HepG2 (cell line): ENCODE data around the gene RHOG. TPM values are rescaled to one million over a fixed set of nuclear protein-coding genes. Genes with fewer than 3 reads are reported as not detected.

Source experiments
- KDM2A ChIP-seq: sonication (generic); formaldehyde crosslinking; IDR thresholded peaks from 2 replicates; pipeline ENCODE4 v1.4.0; 2020; ENCODE audit warnings: low read depth, missing genetic modification reagents, borderline replicate concordance
- NFKBIZ ChIP-seq: IDR thresholded peaks from 2 replicates; pipeline ENCODE4 v1.6.1; 2018; ENCODE audit warnings: missing genetic modification reagents, missing compliant biosample characterization
- NR2F6 ChIP-seq, 2 experiments: IDR thresholded peaks; 2 replicates each; pipeline ENCODE4 v1.6.1; 2016; ENCODE audit warnings: antibody characterized with exemption in 1 of 2, mild to moderate bottlenecking in 1 of 2
- NRL ChIP-seq: sonication (generic); formaldehyde crosslinking; IDR thresholded peaks from 2 replicates; pipeline ENCODE4 v1.5.0; 2020; ENCODE audit warnings: missing genetic modification reagents, mild to moderate bottlenecking, moderate library complexity, borderline replicate concordance
- RAD21 ChIP-seq: fragments of 450-650 bp; formaldehyde crosslinking; IDR thresholded peaks from 2 replicates; pipeline ENCODE4 v1.5.0; 2020; ENCODE audit warnings: mild to moderate bottlenecking
- REPIN1 ChIP-seq: sonication (generic); formaldehyde crosslinking; IDR thresholded peaks from 2 replicates; pipeline ENCODE4 v1.8.0; 2022; ENCODE audit warnings: missing genetic modification reagents, low read depth, mild to moderate bottlenecking, borderline replicate concordance
- SALL2 ChIP-seq: sonication (generic); formaldehyde crosslinking; IDR thresholded peaks from 2 replicates; pipeline ENCODE4 v1.8.1; 2023; ENCODE audit warnings: mild to moderate bottlenecking, missing genetic modification reagents, inconsistent platforms
- STAG1 ChIP-seq: sonication (generic); formaldehyde crosslinking; IDR thresholded peaks from 2 replicates; pipeline ENCODE4 v1.4.0; 2020; ENCODE audit warnings: missing genetic modification reagents
- XRCC5 ChIP-seq: fragments of 200-400 bp; formaldehyde crosslinking; optimal IDR thresholded peaks from 2 replicates; pipeline ENCODE3; 2017; ENCODE audit warnings: mild to moderate bottlenecking, low read length
- ZMYM4 ChIP-seq: sonication (generic); formaldehyde crosslinking; IDR thresholded peaks from 2 replicates; pipeline ENCODE4 v1.8.1; 2023; ENCODE audit warnings: mild to moderate bottlenecking, missing genetic modification reagents
- ZSCAN31 ChIP-seq: sonication (generic); formaldehyde crosslinking; IDR thresholded peaks from 2 replicates; pipeline ENCODE4 v1.5.0; 2020; ENCODE audit warnings: low read depth, mild to moderate bottlenecking, missing genetic modification reagents
- polyA plus RNA-seq, 8 experiments: library from polyadenylated mRNA; depleted of rRNA in 3 of 8; stranded (reverse) in 7 of 8; unstranded in 1 of 8; fragments of >200 nt; fragmentation: Illumina TruSeq in 4 of 8; extraction: Trizol in 4 of 8; gene quantifications; 2 replicates each; pipeline versions ENCODE4 v1.2.1 to v1.2.3, GENCODE V29; 2011 to 2016; ENCODE audit warnings: low read depth in 4 of 8, missing spikeins in 1 of 8, mixed read lengths in 1 of 8; ENCODE audit not compliant: insufficient read depth in 1 of 8
- total RNA-seq, 5 experiments: library from RNA; depleted of rRNA; stranded (reverse); fragments of >200 nt; fragmentation: Illumina TruSeq; extraction: Trizol; gene quantifications; 2 replicates each; pipeline ENCODE4 v1.2.3, GENCODE V29; 2016; ENCODE audit warnings: low read depth in 1 of 5
- TF ChIP-seq, protein P1 (sequence below): sonication (generic); formaldehyde crosslinking; IDR thresholded peaks from 2 replicates; pipeline ENCODE4 v1.4.0; 2020; ENCODE audit warnings: missing genetic modification reagents
- TF ChIP-seq, protein P2 (sequence below): sonication (generic); formaldehyde crosslinking; IDR thresholded peaks from 2 replicates; pipeline ENCODE4 v1.4.0; 2020; ENCODE audit warnings: missing genetic modification reagents, low read depth, mild to moderate bottlenecking, borderline replicate concordance
- TF ChIP-seq, protein P3 (sequence below): sonication (generic); formaldehyde crosslinking; IDR thresholded peaks from 2 replicates; pipeline ENCODE4 v1.5.1; 2020; ENCODE audit warnings: mild to moderate bottlenecking, missing genetic modification reagents, moderate library complexity
- TF ChIP-seq, protein P4 (sequence below): sonication (generic); formaldehyde crosslinking; IDR thresholded peaks from 2 replicates; pipeline ENCODE4 v1.5.0; 2020; ENCODE audit warnings: mild to moderate bottlenecking, missing genetic modification reagents, moderate library complexity

The RHOG gene
- total and polyA plus RNA-seq, 2 of the 13 experiments (the other 11 are each of a cell fraction or from before 2014, with no cell fraction given), result 7.7 to 23.4 TPM

DNA sequence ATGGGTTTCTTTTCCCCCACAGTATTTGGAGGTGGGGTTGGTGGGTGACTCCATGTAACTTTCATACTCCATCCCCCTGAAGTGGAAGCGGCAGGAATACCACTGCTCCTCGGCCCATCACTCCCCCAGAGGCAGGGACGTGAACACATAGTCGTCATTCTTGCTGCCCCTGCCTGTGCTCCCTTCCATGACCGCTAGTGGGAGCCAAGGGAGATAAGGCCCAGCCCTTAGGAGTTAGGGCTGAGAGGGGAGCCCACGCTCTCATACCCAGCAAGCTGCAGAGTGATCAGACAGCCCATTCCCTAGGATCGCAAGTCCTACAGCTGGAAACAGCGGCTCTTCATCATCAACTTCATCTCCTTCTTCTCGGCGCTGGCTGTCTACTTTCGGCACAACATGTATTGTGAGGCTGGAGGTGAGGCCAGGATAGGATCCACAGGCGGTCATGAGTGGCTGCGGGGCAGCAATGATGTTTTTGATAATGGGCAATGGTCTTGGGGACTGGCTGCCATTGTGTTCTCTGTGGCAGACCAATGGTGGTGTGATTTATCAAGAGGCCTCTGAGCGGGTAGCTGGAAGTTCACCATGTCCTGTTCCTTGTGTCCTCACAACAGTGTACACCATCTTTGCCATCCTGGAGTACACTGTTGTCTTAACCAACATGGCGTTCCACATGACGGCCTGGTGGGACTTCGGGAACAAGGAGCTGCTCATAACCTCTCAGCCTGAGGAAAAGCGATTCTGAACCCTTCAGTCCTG, 15.9 kb downstream of the RHOG start (continued):
- TF ChIP-seq, protein P1, sequence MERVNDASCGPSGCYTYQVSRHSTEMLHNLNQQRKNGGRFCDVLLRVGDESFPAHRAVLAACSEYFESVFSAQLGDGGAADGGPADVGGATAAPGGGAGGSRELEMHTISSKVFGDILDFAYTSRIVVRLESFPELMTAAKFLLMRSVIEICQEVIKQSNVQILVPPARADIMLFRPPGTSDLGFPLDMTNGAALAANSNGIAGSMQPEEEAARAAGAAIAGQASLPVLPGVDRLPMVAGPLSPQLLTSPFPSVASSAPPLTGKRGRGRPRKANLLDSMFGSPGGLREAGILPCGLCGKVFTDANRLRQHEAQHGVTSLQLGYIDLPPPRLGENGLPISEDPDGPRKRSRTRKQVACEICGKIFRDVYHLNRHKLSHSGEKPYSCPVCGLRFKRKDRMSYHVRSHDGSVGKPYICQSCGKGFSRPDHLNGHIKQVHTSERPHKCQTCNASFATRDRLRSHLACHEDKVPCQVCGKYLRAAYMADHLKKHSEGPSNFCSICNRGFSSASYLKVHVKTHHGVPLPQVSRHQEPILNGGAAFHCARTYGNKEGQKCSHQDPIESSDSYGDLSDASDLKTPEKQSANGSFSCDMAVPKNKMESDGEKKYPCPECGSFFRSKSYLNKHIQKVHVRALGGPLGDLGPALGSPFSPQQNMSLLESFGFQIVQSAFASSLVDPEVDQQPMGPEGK (CRISPR knock-in tag), result 0 out of 2 replicates have a peak, but pooled peaks have one; percentile 21
- 0 out of 2 replicates have a peak, but pooled peaks have one; percentile 56 for TF ChIP-seq REPIN1 (CRISPR knock-in tag)
- peak; percentile 93 for TF ChIP-seq XRCC5
- TF ChIP-seq, protein P2, sequence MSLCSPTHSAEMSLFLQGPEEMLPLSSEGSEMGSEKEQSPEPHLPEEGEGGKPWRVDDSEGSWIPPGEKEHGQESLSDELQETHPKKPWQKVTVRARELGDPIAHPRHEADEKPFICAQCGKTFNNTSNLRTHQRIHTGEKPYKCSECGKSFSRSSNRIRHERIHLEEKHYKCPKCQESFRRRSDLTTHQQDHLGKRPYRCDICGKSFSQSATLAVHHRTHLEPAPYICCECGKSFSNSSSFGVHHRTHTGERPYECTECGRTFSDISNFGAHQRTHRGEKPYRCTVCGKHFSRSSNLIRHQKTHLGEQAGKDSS (CRISPR knock-in tag), result peak; percentile 51; the same call in 1 of the 2 replicates
- peak; percentile 21; the same call in 1 of the 2 replicates for TF ChIP-seq SALL2 (CRISPR knock-in tag)
- no peak for TF ChIP-seq NR2F6 (IDR thresholded peaks at IDR 0.05)
- no peak for TF ChIP-seq NR2F6 (CRISPR knock-in tag; IDR thresholded peaks at IDR 0.05)
- peak; percentile 38; the same call in 1 of the 2 replicates for TF ChIP-seq ZMYM4 (CRISPR knock-in tag)
- no peak for TF ChIP-seq NRL (CRISPR knock-in tag)
- TF ChIP-seq NFKBIZ (CRISPR knock-in tag), result no peak
- TF ChIP-seq, protein P3, sequence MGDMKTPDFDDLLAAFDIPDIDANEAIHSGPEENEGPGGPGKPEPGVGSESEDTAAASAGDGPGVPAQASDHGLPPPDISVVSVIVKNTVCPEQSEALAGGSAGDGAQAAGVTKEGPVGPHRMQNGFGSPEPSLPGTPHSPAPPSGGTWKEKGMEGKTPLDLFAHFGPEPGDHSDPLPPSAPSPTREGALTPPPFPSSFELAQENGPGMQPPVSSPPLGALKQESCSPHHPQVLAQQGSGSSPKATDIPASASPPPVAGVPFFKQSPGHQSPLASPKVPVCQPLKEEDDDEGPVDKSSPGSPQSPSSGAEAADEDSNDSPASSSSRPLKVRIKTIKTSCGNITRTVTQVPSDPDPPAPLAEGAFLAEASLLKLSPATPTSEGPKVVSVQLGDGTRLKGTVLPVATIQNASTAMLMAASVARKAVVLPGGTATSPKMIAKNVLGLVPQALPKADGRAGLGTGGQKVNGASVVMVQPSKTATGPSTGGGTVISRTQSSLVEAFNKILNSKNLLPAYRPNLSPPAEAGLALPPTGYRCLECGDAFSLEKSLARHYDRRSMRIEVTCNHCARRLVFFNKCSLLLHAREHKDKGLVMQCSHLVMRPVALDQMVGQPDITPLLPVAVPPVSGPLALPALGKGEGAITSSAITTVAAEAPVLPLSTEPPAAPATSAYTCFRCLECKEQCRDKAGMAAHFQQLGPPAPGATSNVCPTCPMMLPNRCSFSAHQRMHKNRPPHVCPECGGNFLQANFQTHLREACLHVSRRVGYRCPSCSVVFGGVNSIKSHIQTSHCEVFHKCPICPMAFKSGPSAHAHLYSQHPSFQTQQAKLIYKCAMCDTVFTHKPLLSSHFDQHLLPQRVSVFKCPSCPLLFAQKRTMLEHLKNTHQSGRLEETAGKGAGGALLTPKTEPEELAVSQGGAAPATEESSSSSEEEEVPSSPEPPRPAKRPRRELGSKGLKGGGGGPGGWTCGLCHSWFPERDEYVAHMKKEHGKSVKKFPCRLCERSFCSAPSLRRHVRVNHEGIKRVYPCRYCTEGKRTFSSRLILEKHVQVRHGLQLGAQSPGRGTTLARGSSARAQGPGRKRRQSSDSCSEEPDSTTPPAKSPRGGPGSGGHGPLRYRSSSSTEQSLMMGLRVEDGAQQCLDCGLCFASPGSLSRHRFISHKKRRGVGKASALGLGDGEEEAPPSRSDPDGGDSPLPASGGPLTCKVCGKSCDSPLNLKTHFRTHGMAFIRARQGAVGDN (CRISPR knock-in tag), result no peak
- TF ChIP-seq STAG1 (CRISPR knock-in tag), result peak; percentile 75
- TF ChIP-seq, protein P4, sequence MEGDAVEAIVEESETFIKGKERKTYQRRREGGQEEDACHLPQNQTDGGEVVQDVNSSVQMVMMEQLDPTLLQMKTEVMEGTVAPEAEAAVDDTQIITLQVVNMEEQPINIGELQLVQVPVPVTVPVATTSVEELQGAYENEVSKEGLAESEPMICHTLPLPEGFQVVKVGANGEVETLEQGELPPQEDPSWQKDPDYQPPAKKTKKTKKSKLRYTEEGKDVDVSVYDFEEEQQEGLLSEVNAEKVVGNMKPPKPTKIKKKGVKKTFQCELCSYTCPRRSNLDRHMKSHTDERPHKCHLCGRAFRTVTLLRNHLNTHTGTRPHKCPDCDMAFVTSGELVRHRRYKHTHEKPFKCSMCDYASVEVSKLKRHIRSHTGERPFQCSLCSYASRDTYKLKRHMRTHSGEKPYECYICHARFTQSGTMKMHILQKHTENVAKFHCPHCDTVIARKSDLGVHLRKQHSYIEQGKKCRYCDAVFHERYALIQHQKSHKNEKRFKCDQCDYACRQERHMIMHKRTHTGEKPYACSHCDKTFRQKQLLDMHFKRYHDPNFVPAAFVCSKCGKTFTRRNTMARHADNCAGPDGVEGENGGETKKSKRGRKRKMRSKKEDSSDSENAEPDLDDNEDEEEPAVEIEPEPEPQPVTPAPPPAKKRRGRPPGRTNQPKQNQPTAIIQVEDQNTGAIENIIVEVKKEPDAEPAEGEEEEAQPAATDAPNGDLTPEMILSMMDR (CRISPR knock-in tag), result peak; percentile 86
- TF ChIP-seq RAD21 (CRISPR knock-in tag), result peak; percentile 58
- TF ChIP-seq ZSCAN31 (CRISPR knock-in tag), result 0 out of 2 replicates have a peak, but pooled peaks have one; percentile 40
- peak; percentile 36; the same call in 1 of the 2 replicates for TF ChIP-seq KDM2A (CRISPR knock-in tag)
